GM23338 (cell line): Measurements from ENCODE around the gene TOM1L2. TPM values are rescaled to one million over a fixed set of nuclear protein-coding genes. Genes with fewer than 3 reads are reported as not detected.

ENCODE experiments used
- ATAC-seq: fragments of 200-7000 bp; cut with Tn5 transposase; 3 replicates; pipeline ENCODE4 v1.9.1; 2020
- DNase-seq: peaks from one replicate; pipeline ENCODE4 v3.0.0-alpha.2; 2015; ENCODE audit warnings: low spot score
- H2AFZ ChIP-seq: fragments of 200-600 bp; sonication (generic); 2 replicates; pipeline ENCODE4 v1.8.0; 2016; ENCODE audit warnings: antibody characterized with exemption, mild to moderate bottlenecking, moderate library complexity
- H3F3A ChIP-seq: fragments of 200-600 bp; sonication (generic); replicated peaks from 2 replicates; pipeline ENCODE4 v1.8.0; 2017; ENCODE audit warnings: antibody characterized with exemption, mixed run types, low read depth
- H3K27ac ChIP-seq: fragments of 200-600 bp; sonication (generic); 2 replicates; pipeline ENCODE4 v1.6.1; 2016; ENCODE audit warnings: low read depth
- H3K27me3 ChIP-seq: fragments of 200-600 bp; sonication (generic); 2 replicates; pipeline ENCODE4 v1.8.0; 2016; ENCODE audit warnings: mild to moderate bottlenecking, mixed run types, moderate library complexity; ENCODE audit not compliant: insufficient read depth
- H3K36me3 ChIP-seq: fragments of 200-600 bp; sonication (generic); 2 replicates; pipeline ENCODE4 v1.8.0; 2016; ENCODE audit warnings: mild to moderate bottlenecking; ENCODE audit not compliant: insufficient read depth
- H3K4me1 ChIP-seq: fragments of 200-600 bp; sonication (generic); 2 replicates; pipeline ENCODE4 v1.8.0; 2016; ENCODE audit warnings: mild to moderate bottlenecking, moderate library complexity; ENCODE audit not compliant: insufficient read depth
- H3K4me2 ChIP-seq: fragments of 200-600 bp; sonication (generic); 2 replicates; pipeline ENCODE4 v1.7.1; 2017; ENCODE audit warnings: mixed run types
- H3K4me3 ChIP-seq: fragments of 200-600 bp; sonication (generic); 2 replicates; pipeline ENCODE4 v1.6.1; 2016; ENCODE audit warnings: mixed run types
- H3K79me2 ChIP-seq: fragments of 200-600 bp; sonication (generic); replicated peaks from 2 replicates; pipeline ENCODE4 v1.8.0; 2017; ENCODE audit warnings: mild to moderate bottlenecking; ENCODE audit not compliant: insufficient read depth
- H3K9me2 ChIP-seq: fragments of 200-600 bp; sonication (generic); 2 replicates; pipeline ENCODE4 v1.8.0; 2017; ENCODE audit not compliant: insufficient read depth
- H4K20me1 ChIP-seq: fragments of 200-600 bp; sonication (generic); replicated peaks from 2 replicates; pipeline ENCODE4 v1.8.0; 2017; ENCODE audit warnings: mild to moderate bottlenecking; ENCODE audit not compliant: insufficient read depth
- H3K27ac Mint-ChIP-seq: 2 replicates; pipeline ENCODE4 v1.8.0; 2020; ENCODE audit warnings: inconsistent platforms, mild to moderate bottlenecking, moderate library complexity, mixed read lengths
- H3K27me3 Mint-ChIP-seq: 3 replicates; pipeline ENCODE4 v1.8.0; 2022; ENCODE audit warnings: low read depth, mild to moderate bottlenecking, moderate library complexity, mixed read lengths, inconsistent platforms; ENCODE audit not compliant: insufficient read depth, poor library complexity
- H3K36me3 Mint-ChIP-seq: 3 replicates; pipeline ENCODE4 v1.8.0; 2021; ENCODE audit warnings: low read depth, mild to moderate bottlenecking, inconsistent platforms, moderate library complexity, mixed read lengths
- H3K4me1 Mint-ChIP-seq: 3 replicates; pipeline ENCODE4 v1.8.0; 2020; ENCODE audit warnings: mild to moderate bottlenecking, inconsistent platforms, mixed read lengths
- H3K4me3 Mint-ChIP-seq: 3 replicates; pipeline ENCODE4 v1.8.0; 2021; ENCODE audit warnings: moderate library complexity, mild to moderate bottlenecking, inconsistent platforms, mixed read lengths
- H3K9me3 Mint-ChIP-seq: 3 replicates; pipeline ENCODE4 v1.8.0; 2020; ENCODE audit warnings: moderate library complexity, mild to moderate bottlenecking, inconsistent platforms, mixed read lengths
- CREB1 ChIP-seq: fragments of 250-450 bp; sonication (Bioruptor Pico); IDR thresholded peaks from 2 replicates; pipeline ENCODE4 v1.5.0; 2020; ENCODE audit warnings: low read depth, mild to moderate bottlenecking, moderate library complexity
- CTCF ChIP-seq, 2 experiments: fragments of 200-600 bp in 1 of 2; sonication (generic) in 1 of 2; conservative IDR thresholded peaks; 2 replicates each; pipeline versions ENCODE4 v1.5.1 to v1.6.1; 2016 to 2017; ENCODE audit warnings: antibody characterized with exemption in 2 of 2, low read depth in 2 of 2, mild to moderate bottlenecking in 2 of 2, moderate library complexity in 1 of 2
- ETS1 ChIP-seq: IDR thresholded peaks from 2 replicates; pipeline ENCODE4 v1.6.1; 2016; ENCODE audit warnings: antibody characterized with exemption
- EZH2 ChIP-seq: fragments of 200-600 bp; sonication (generic); IDR thresholded peaks from one replicate; pipeline ENCODE4 v1.8.0; 2017; ENCODE audit warnings: antibody characterized with exemption, mild to moderate bottlenecking, low read depth; ENCODE audit not compliant: unreplicated experiment
- EZH2phosphoT487 ChIP-seq: fragments of 200-600 bp; sonication (generic); IDR thresholded peaks from one replicate; pipeline ENCODE4 v1.8.1; 2018; ENCODE audit warnings: antibody characterized with exemption; ENCODE audit not compliant: unreplicated experiment
- JUNB ChIP-seq: IDR thresholded peaks from one replicate; pipeline ENCODE4 v1.6.1; 2016; ENCODE audit warnings: antibody characterized with exemption; ENCODE audit not compliant: unreplicated experiment
- NANOG ChIP-seq: IDR thresholded peaks from 2 replicates; pipeline ENCODE4 v1.6.1; 2016; ENCODE audit warnings: antibody characterized with exemption, borderline replicate concordance
- POLR2AphosphoS5 ChIP-seq: IDR thresholded peaks from 2 replicates; pipeline ENCODE4 v1.6.1; 2016; ENCODE audit warnings: antibody characterized with exemption, low read depth
- REST ChIP-seq: IDR thresholded peaks from one replicate; pipeline ENCODE4 v1.6.1; 2018; ENCODE audit warnings: antibody characterized with exemption; ENCODE audit not compliant: unreplicated experiment
- STAT1 ChIP-seq: IDR thresholded peaks from one replicate; pipeline ENCODE4 v1.6.1; 2016; ENCODE audit warnings: antibody characterized with exemption; ENCODE audit not compliant: unreplicated experiment
- ZNF331 ChIP-seq: fragments of 250-450 bp; sonication (Bioruptor Pico); IDR thresholded peaks from 2 replicates; pipeline ENCODE4 v1.5.0; 2020; ENCODE audit warnings: low read depth, mild to moderate bottlenecking, moderate library complexity
- polyA plus RNA-seq: library from polyadenylated mRNA; unstranded; fragments of >200 nt; fragmentation: Nextera tagmentation; extraction: Ambion mirVana; gene quantifications from 2 replicates; pipeline ENCODE4 v1.2.1, GENCODE V29; 2016
- total RNA-seq: library from RNA; depleted of rRNA; stranded (reverse); fragments of >200 nt; shearing (Covaris generic); gene quantifications from 2 replicates; pipeline ENCODE4 v1.2.3, GENCODE V29; 2014

TOM1L2 gene
- total and polyA plus RNA-seq, 2 experiments from 2014 or later: 3.3 TPM

- H3K9me2 ChIP-seq: no peaks in the 10 kb centered on the region
- no peak overlapping the region for H3K27ac ChIP-seq
- DNase-seq (no peak), ATAC-seq (no peak)
- Mint-ChIP-seq H3K9me3 (peaks cover 3% of the 10 kb centered on the region; the same call in 1 of the 3 replicates), H3K27ac (no peak overlapping the region), H3K4me1 (peaks cover 8% of the 10 kb centered on the region; the same call in 2 of the 3 replicates), H3K36me3 (no peaks in the 10 kb centered on the region), H3K27me3 (peaks cover 11% of the 10 kb centered on the region), H3K4me3 (no peak overlapping the region)
- H4K20me1 ChIP-seq: no peaks in the 10 kb centered on the region
- H3K27me3 ChIP-seq: no peaks in the 10 kb centered on the region
- no peaks in the 10 kb centered on the region for H3K4me1 ChIP-seq
- no peak for TF ChIP-seq ZNF331
- TF ChIP-seq EZH2phosphoT487: no peak
- no peak for TF ChIP-seq NANOG
- TF ChIP-seq REST: no peak
- no peak for TF ChIP-seq POLR2AphosphoS5
- TF ChIP-seq CTCF (conservative IDR thresholded peaks at IDR 0.05; ENCODE audit: low read depth in 2 of 2): no peak
- TF ChIP-seq JUNB: no peak
- no peak for TF ChIP-seq STAT1
- no peak for TF ChIP-seq ETS1
- TF ChIP-seq EZH2: no peak
- H2AFZ ChIP-seq: no peak overlapping the region
- H3K4me3 ChIP-seq: no peak overlapping the region
- no peaks in the 10 kb centered on the region for H3F3A ChIP-seq
- H3K79me2 ChIP-seq: no peaks in the 10 kb centered on the region
- H3K4me2 ChIP-seq: no peak overlapping the region
- no peaks in the 10 kb centered on the region for H3K36me3 ChIP-seq
These were observed 33.3 kb upstream of the TOM1L2 start for GRCh38 chr17:18005496-18005895.

GRCh38 chr17:18004884-18005305, 32.7 kb upstream of the TOM1L2 start:
- Histone ChIP-seq H3F3A (no peaks in the 10 kb centered on the region), H2AFZ (no peak overlapping the region), H3K27ac (no peak overlapping the region), H3K4me1 (no peaks in the 10 kb centered on the region), H3K4me2 (no peak overlapping the region), H3K9me2 (no peaks in the 10 kb centered on the region), H3K79me2 (no peaks in the 10 kb centered on the region), H3K27me3 (no peaks in the 10 kb centered on the region), H3K36me3 (no peaks in the 10 kb centered on the region), H3K4me3 (no peak overlapping the region), H4K20me1 (no peaks in the 10 kb centered on the region)
- H3K36me3 Mint-ChIP-seq: no peaks in the 10 kb centered on the region
- peak; percentile 67 for DNase-seq
- ATAC-seq: peak; percentile 92
- no peak overlapping the region for H3K4me3 Mint-ChIP-seq
- no peaks in the 10 kb centered on the region for H3K9me3 Mint-ChIP-seq
- H3K27ac Mint-ChIP-seq: no peak overlapping the region
- H3K27me3 Mint-ChIP-seq: peaks cover 7% of the 10 kb centered on the region
- TF ChIP-seq CTCF (conservative IDR thresholded peaks at IDR 0.05; ENCODE audit: low read depth in 2 of 2) (peak; percentile 29 to 39; a peak in 3 of 4 replicates), CREB1 (CRISPR knock-in tag) (no peak), JUNB (no peak)
- H3K4me1 Mint-ChIP-seq: peaks cover 8% of the 10 kb centered on the region; the same call in 2 of the 3 replicates
